Endothelial cell of umbilical vein (primary cell): ENCODE results near the gene SLC25A21.

Experiments
- CTCF ChIP-seq, 2 donors: IDR thresholded peaks; 1 replicate in 1 of 2; 2 replicates in 1 of 2; pipeline ENCODE4 v1.5.1; 2011; ENCODE audit warnings: low read length in 2 of 2, mild to moderate bottlenecking in 2 of 2, moderate library complexity in 2 of 2, control low read depth in 1 of 2, inconsistent platforms in 1 of 2, low read depth in 1 of 2; ENCODE audit not compliant: insufficient read depth in 1 of 2; ENCODE audit errors: extremely low read depth in 1 of 2
- GATA2 ChIP-seq: IDR thresholded peaks from 2 replicates; pipeline ENCODE4 v1.7.0; 2011; ENCODE audit warnings: low read depth, mild to moderate bottlenecking, moderate library complexity, mixed read lengths, low read length; ENCODE audit not compliant: insufficient read length, insufficient read depth
- POLR2A ChIP-seq: IDR thresholded peaks from 2 replicates; pipeline ENCODE4 v1.6.1; 2012; ENCODE audit warnings: low read depth, mild to moderate bottlenecking, control low read depth, low read length

- TF ChIP-seq CTCF (IDR thresholded peaks at IDR 0.05; ENCODE audit: extremely low read depth in 1 of 2, insufficient read depth in 1 of 2, low read depth in 1 of 2, low read length in 2 of 2) (no peak), GATA2 (no peak), POLR2A (no peak)
Observed at GRCh38 chr14:37091651-37092050, 80.8 kb downstream of the SLC25A21 start.
